Inflammatory macrophage treated with lipopolysaccharide for 1 hour (primary cell): ENCODE measurements around the gene SLC19A1.

Experiments used
- DNase-seq, 2 donors: peaks; one replicate each; pipeline ENCODE4 v3.0.0-alpha.2; 2020 to 2022

Gene SLC19A1

DNA sequence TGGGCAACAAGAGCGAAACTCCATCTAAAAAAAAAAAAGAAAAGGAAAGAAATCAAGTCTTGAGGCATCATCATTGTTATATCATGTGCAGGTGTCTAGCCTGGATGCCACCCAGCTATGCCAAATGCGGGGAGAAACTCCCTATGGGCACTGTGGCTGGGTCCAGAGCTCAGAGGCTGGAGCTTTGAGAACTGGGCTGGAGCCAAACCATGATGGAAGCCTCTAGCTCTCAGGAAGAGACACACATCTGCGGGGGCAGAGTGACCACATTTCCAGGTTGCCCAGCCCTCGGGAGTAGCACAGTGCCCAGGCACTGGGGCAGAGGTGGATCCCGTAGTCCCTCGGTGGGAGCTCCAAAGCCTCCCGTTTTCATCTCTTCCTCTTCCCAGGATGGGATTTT, 78.4 kb downstream of the SLC19A1 start:
- DNase-seq: no peak

DNA sequence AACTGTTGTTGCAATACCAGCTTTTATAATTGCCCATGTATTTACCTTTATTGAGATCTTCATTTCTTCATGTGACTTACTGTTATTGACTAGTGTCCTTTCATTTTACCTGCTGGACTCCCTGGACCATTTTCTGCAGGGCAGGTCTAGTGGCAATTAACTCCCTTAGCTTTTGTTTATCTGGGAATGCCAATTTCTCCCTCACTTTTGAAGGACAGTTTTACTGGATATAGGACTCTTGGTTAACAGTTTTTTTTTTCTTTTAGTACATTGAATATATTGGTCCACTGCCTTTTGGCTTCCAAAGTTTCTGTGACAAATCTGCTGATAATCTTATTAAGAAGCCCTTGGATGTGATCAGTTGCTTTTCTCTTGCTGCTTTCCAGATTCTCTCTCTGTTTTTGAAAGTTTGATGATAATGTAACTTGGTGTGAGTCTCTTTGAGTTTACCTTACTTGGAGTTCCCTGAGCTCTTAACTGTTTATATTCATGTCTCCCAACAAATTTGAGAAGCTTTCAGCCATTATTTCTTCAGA, 80.4 kb downstream of the SLC19A1 start:
- no peak for DNase-seq

DNA sequence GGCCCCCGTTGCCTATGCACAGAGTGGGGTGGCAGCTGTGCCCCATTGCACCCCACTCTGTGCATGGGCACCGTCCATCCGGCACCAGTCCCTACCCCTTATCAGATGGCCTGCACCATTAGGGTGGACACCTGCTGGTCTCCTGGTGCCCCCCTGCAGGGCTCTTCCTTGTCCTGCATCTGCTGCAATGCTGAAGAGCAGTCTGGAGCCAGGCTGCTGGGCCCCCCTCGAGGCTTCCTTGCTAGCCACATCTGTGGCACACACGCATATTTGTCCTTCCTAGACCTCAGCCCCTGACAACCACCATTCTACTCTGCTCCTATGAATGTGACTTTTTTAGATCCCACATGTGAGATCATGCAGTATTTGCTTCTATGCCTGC, 80.9 kb downstream of the SLC19A1 start:
- no peak for DNase-seq

DNA sequence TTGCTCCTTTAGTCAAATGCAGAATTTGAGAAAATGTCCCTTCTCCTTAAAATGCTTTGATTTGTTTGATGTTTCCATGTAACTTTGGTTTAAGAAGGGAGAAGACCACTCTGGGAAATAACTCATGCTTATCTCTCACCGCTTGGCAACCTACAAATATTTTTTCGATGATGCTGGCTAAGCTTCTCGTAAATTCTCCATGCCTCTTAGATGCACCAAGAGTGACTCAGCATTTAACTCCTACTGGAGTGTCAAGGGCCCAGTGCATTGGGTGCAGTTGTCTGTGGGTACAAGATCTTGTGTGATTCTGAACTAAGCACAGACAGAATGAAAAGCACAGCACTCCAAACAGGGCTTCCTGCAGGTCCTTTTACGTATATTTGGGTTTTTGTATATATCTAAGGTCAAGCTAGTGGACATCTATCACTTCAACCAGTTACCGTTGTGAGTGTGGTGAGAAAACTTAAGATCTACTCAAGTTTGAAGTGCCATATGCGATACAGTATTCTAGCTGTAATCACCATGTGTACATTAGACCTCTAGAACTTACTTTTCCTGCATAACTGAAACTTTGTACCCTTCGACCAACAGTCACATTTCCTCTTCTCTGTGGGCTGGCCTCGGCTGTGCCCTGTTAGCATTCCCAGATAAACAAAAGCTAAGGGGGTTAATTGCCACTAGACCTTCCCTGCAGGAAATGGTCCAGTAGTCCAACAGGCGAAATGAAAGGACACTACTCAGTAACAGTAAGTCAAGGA, 81.5 kb downstream of the SLC19A1 start:
- no peak for DNase-seq

DNA sequence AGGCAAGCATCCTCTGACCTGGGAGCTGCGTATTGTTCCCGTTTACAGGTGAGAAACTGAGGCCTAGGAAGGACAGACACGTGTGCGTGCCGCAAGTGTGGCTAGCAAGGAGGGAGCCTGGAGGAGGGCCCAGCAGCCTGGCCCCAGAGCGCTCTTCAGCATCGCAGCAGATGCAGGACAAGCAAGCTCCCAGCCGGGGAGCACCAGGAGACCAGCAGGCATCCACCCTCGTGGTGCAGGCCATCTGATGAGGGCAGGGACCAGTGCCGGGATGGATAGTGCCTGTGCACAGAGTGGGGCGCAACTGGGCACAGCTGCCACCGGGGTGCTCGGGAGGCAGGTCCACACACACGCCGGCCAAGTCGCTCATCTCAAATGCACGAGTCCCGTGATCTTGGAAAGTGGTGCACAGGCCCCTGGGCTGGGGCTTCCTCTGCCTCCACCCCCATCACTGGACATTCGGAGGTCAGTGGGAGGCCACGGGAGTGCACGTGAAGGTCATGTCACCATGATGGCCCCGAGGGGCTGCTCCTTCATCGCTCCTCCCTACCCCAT, 82.2 kb downstream of the SLC19A1 start:
- no peak for DNase-seq

DNA sequence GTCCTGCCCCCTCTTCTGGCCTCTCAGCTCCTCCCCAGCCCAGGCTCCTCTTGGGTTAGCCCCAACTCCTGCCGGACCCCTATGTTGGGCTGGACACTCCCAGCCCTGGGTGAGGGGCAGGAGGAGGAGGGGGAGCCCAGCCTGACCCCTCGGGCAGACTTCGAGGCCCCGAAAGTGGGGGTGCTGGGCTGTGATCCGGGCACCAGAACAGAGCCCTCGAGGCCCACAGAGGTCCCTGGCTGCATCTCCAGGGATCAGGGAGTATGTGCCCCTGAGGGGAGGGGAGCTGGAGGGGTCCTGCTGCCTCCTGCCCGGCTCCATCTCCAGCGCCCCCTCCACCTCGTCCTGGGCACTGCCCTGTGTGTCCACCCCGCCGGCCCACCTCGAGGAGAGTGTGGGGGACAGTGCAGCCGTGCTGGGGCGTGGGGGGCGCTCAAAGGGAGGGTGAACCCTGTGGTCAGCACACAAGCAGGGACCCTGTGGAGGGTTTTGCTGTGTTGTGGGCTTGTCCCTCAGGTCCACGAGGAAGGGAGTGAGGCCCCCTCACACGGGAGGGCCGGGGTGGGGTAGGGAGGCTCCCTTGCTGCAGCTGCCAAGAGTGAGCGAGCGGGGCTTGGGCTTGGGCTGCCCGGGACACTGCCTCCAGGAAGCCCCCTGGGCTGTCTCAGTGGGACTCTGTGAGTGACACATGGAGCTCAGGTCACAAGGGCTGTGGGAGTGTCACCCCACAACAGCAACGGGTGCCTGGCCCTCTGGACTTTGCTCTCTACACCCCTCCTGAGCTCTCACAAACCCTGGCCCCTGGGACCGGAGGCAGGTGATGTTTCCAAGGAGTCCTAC, 82.8 kb downstream of the SLC19A1 start:
- no peak for DNase-seq

DNA sequence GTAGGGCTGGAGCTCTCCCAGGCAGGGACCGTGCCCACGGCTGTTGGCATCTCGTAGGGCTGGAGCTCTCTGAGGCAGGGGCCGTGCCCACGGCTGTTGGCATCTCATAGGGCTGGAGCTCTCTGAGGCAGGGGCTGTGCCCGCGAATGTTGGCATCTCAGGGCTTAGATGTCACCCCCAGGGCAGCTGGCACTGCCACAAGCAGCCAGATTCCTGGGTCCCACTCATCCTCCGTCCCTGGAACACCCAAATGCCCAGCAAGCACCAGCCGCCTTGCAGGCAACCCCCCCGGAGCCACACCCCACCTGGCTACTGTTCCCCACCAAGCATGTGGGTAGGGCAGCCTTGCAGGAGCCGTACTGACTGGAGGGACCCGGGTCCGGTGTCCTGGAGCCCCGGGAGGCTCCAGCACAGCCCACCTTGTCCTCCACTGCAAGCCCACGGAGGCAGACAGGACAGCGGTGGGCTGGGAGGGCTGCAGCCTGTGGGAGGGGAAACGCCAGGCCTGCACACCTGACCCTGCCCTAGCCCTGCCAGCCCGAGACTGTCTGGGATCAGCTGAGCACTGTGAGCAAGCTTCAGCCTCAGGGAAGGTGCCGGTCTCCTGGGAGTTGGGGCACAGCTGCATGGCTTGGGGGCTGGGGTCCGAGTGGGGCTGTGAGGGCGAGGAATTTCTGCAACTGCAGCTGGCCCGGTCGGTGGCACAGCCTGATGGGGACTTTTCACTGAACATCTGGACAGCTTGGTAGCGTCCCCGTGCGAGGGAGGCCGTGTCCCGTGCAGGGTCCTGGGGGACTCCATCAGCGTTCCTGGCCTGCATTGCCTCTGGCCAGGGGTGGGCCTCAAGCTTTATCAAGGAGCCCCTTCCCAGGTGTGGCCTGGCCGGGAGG, 83.7 kb downstream of the SLC19A1 start:
- no peak for DNase-seq

DNA sequence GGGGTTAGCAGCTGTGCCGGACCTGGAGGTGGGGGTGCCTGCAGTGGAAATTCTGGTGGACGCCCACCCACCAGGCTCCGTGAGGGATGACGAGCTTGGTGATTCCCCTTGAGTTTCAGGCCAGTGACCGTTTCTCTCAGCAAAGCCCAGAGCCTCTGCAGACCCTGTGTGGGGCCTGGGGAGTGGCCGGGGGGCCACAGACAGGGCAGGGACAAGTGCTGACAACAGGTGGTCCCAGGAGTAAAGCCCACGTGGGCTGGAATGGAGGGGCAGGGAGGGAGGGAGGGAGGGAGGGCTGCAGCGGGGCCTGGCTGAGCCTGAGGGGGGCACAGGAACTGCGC, 84.4 kb downstream of the SLC19A1 start:
- DNase-seq: no peak

DNA sequence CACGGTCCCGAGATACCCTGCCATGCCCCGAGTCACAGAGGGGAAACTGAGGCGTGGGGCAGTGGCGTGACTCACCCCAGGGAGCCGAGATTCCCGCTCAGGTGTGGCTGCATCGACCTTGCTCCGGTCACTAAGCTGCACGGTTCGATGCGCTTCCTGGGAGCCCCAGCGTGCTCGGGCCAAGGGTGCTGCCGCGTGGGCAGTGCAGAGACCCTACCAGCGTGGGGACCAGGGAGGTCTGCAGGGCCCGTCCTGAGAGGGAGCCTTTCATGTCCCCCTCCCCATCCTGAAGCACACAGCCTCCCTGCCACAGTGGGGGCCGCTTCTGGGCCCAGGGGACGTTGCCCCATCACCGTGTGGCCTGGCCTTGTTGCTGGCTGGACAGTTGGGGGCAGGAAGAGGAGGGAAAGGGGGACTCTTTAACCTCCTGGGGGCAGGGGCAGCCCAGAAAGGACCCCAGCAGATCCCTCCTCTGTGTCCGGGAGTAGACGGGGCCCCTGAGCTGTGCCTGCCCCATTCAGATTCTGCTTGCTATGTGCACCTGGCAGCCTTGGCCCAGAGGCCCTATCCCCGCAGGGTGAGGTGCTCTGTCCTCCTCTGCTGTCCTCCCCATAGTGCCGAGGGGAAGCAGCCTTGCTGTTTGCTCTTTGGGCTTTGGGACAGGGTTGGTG, 84.9 kb downstream of the SLC19A1 start:
- no peak for DNase-seq

DNA sequence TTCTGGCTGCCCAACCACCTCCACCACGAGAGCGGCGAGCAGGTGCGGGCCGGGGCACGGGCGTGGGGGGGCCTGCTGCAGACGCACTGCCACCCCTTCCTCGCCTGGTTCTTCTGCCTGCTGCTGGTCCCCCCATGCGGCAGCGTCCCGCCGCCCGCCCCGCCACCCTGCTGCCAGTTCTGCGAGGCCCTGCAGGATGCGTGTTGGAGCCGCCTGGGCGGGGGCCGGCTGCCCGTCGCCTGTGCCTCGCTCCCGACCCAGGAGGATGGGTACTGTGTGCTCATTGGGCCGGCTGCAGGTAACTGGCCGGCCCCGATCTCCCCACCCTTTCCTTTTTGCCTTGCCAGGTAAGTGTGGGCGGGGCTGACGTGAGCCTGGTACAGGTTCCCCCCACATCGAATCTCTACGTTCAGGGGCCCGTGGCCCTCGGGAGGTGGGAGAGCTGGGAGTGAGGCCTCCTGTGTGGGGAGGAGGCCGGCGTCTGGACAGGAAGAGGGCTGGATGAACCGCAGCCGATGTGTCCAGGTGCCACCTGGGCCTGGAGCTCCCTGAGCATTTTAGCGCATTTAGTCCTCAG, 85.6 kb downstream of the SLC19A1 start:
- no peak for DNase-seq

DNA sequence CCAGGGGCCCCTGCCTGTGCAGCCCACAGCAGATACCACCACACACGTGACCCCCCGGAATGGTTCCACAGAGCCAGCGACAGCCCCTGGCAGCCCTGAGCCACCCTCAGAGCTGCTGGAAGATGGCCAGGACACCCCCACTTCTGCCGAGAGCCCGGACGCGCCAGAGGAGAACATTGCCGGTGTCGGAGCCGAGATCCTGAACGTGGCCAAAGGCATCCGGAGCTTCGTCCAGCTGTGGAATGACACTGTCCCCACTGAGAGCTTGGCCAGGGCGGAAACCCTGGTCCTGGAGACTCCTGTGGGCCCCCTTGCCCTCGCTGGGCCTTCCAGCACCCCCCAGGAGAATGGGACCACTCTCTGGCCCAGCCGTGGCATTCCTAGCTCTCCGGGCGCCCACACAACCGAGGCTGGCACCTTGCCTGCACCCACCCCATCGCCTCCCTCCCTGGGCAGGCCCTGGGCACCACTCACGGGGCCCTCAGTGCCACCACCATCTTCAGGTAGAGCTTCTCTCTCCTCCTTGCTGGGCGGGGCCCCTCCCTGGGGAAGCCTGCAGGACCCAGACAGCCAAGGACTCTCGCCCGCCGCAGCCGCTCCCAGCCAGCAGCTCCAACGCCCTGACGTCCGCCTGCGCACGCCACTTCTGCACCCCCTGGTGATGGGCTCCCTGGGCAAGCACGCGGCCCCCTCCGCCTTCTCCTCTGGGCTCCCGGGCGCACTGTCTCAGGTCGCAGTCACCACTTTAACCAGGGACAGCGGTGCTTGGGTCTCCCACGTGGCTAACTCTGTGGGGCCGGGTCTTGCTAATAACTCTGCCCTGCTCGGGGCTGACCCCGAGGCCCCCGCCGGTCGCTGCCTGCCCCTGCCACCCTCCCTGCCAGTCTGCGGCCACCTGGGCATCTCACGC, 86.3 kb downstream of the SLC19A1 start:
- no peak for DNase-seq

DNA sequence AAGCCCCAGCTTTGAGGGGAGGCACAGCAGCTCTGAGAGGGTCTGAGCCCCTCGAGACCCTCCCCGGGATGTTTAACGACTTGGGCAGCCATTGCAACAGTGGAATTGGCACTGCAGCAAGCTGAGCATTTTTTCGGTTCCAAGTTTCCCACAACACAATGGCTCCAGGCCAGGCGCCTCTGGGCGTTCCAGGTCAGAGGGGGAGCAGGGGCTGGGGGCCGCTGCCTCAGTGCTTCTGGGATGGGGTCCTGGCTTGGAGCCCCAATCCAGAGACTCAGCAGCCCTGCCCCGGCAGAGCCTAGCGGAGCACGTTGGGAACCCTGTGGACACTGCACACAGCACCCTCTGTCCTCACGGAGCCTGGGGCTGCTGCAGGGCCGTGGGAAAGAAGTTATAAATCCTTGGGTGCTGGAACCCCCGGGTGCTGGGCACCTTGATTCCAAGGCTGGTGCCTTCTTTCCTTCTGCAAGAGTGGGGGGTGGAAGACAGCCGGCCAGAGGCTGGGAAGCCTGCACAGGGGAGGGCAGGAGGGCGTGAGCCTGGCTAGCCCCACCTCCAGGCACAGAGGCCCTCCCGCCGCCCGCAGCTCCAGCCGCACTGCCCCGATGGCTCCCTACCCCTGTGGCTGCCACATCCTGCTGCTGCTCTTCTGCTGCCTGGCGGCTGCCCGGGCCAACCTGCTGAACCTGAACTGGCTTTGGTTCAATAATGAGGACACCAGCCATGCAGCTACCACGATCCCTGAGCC, 87.1 kb downstream of the SLC19A1 start:
- DNase-seq: no peak

DNA sequence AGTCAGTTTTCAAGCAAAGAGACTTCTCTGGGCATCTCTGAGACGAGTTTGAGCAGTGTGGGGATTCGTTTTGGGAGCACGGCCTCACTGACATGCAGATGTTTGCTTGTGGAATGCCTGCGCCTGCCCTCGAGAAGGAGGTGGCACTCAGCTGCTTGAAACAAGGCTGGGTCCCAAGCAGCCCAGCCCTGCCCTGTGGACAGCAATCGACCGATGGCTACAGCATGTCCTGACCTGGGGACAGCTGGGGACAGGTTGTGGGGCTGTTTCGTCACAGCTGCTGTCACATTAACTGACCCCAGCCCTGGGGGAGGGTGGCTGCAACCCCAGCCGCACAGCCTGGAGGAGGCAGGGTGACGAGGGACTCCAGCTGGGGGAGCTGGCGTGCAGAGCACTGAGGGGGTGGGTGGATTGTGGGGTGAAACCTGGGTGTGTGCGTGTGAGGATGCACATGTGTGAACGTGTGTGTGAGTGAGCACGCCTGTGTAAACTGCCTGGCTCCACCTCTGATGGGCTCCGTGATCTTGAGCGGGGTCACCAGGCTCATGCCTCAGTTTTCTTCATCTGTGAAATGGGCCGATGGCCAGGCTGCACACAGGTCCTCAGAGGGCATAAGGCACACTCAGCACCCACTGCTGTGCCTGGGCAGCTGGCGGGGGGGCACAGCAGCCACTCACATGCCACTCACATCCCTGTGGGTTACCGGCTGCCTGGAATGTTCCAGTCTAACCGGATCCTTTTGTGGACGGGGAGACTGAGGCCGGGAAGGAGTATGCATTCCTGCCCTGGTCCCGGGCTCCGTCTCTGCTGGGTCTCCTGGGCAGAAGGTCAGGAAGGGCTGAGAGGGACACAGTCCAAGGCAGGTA, 87.9 kb downstream of the SLC19A1 start:
- no peak for DNase-seq

DNA sequence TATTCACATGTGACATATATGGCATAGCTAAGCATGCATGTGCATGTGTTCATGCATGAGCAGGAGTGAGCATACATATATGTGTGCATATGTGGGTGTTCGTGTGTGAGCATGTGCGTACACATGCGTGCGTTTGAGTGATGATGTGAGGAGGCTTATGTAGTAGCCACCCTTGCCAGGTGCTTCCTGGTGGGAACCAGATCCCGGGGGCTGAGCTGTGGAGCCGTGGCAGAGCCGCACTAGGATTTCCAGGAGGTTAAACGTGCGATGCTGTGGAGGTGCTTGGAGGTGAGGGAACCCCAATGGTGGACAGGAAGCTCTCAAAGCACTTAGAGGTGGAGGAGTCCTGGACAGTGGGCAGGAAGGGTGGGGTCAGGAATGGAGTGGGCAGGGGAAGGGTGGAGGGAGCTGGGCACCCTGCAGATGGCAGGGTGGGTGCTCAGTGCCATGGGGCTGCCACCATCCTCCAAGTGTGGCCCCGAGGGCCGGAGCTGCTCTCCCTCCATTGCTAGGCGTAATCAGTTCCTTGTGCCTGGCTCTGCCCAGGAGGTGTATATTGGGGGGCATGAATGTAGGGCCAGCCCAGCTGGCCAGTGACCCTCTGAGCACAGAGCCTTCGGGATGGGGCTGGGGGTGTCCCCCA, 88.8 kb downstream of the SLC19A1 start:
- no peak for DNase-seq

DNA sequence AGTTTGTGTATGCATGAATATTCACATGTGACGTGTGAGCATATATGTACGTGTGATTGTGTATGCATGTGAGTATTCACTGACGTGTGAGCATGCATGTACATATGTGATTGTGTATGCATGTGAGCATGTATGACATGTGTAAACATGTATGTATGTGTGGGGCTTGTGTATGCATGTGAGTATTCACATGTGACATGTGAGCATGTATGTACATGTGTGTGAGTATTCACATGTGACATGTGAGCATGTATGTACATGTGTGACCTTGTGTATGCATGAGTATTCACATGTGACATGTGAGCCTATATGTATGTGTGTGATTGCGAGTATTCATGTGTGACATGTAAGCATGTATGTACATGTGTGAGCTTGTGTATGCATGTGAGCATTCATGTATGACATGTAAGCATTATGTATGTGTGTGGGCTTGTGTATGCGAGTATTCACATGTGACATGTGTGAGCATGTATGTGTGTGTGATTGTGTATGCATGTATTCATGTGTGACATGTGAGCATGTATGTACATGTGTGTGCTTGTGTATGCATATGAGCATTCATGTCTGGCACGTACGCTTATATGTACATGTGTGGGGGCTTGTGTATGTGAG, 89.4 kb downstream of the SLC19A1 start:
- DNase-seq: no peak

DNA sequence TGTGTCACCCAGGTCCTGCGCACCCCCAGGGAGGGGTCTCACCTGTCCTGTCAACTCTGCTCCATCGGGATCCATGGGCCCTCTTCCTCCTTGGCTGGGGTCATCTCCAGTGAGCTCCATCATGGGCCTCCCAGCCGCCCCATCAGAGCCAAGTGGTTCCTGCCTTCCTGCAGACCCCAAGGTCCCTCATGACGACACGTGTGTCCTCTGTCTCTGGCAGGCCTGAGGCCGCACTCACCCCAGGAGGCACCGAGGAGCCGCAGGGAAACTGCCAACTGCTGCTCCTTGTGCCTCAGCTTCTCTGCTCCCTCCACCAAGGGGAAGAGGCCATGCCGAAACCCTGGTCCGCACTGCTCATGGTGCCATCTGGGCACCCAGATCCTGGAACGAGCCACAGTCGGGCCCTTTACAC, 90.5 kb downstream of the SLC19A1 start:
- no peak for DNase-seq

DNA sequence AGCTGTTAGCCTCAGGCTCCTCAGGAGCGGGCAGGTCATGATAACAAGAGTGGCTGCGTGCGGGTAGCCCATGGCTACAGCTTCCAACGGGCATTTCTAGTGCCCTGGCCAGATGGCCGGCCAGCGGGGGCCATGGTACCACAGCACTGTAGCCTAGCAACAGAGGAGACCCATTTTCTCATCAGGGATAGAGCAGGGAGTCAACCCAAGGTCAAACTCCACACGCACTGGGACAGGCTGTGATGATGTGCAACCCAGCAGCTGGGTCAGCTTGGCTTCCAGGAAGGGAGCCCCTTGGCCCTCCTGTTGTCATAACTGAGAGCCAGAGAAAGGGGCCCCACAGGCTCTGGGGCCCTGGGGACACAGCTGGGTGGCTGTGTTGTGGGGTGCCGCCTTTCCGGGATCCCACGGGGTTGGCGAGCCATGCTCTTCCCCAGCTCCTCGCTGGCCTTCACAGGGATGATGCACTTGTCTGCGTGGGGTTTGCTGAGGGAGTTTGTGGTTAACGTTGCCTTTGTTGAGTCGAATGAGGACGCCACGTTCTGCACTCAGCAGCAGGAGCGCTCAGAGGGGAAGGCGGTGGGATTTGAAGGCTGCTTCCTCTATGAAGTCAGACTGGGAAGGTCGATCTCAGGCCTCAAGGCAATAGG, 91.0 kb downstream of the SLC19A1 start:
- no peak for DNase-seq
